Right ventricle myocardium inferior (tissue), 1 donor: ENCODE results near the gene HCN1. TPM values are rescaled to one million over a fixed set of nuclear protein-coding genes. Genes with fewer than 3 reads are reported as not detected.
"Not testable (repeated sequence)": the region's sequence is repeated elsewhere in the genome, so short reads cannot be mapped to it uniquely, and the experiment has no call there.

Experiments
- ATAC-seq: fragments of 200-7000 bp; cut with Tn5 transposase; one replicate; pipeline ENCODE4 v1.9.1; 2020; ENCODE audit warnings: mild to moderate bottlenecking, moderate library complexity
- DNase-seq: peaks from one replicate; pipeline ENCODE4 v3.0.0; 2021; ENCODE audit errors: missing footprints
- intact Hi-C: fragments of 100-400 bp; cut with DNase I; formaldehyde crosslinking; loops from one replicate; pipeline ENCODE4 v1.11.0; 2022
- total RNA-seq: library from RNA; stranded (reverse); fragmentation: NEBNext Ultra II Directional; extraction: Animal tissue kit (Norgen Biotek cat#: 25700); gene quantifications from one replicate; pipeline ENCODE4 v1.2.1, GENCODE V29; 2021
- donor health status: DM: no; HTN: yes; CAD: no; lungs with severe emphysema.

The HCN1 gene
- total RNA-seq, 1 donor from 2014 or later = not detected

DNA sequence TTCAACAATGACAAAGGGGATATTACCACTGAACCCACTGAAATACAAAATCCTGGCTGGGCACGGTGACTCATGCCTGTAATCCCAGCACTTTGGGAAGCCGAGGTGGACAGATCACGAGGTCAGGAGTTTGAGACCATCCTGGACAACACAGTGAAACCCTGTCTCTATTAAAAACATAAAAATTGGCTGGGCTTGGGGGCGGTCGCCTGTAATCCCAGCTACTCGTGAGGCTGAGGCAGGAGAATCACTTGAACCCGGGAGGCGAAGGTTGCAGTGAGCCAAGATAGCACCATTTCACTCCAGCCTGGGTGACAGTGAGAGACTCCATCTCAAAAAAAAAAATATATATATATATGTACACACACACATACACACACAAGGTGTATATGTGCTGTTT, 324.8 kb downstream of the HCN1 start:
- intact Hi-C loops, ATAC-seq, DNase-seq: not testable (repeated sequence)

DNA sequence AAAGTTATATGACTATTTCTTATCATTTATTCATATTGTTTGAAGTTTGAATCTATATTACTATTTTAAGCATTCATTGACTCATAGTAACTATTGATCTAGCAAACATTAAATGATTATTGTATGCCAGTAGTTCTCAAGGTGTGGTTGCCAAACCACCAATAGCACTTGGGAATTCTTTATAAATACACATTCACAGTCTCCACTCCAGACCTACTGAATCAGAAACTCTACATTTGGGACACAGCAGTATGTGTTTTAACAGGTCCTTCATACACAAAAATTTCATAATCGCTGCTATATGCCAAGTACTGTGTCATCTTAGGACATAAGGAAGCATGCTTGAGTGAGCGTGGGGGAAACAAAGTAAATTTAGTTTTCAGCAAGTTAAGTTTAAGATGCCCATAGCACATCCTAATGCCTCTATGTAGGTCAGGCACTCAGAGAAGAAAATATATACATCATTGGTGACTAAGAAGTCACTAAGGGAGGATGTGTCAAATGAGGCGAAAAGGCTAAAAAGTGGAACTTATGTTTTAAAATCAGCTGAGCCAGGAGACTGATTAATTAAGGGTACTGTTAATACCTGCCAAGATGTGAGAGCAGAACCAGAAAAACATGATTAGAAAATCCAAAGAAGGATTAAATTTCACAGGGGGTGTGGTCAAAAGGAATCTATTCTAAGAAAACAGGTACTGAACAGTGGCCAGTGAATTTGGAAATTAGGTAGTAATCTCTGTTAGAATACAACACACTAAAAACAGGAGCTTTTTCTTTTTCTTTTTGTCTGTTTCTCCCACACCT, 340.8 kb downstream of the HCN1 start:
- ATAC-seq = no peak
- intact Hi-C loops = no loop called here
- DNase-seq = no peak

GRCh38 chr5:45336464-45336863, 359.7 kb downstream of the HCN1 start:
- intact Hi-C loops = loop anchor here (5.0 kb wide), 1 partner anchor 64 kb away; no protein-coding TSS in a partner anchor
- ATAC-seq = no peak
- no peak for DNase-seq

DNA sequence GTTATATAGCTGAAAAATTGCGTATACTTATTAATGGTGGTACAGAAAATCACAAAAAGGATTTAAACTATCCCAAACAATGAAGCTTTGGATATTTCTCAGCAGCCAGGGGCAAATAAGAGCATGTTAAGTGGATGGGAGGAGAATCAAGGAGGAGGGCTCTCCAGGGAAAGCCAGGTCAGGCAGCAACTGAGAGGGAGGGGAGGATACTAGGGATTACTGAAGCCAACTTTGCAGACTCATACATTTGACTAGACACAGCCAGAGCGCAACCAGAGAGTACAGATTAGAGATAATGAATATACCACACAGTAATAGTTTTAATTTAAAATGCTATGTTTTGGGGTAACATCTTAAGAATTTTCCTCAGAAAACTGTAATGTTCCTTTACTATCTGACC, 360.2 kb downstream of the HCN1 start:
- ATAC-seq (peak; percentile 67), DNase-seq (no peak)
- intact Hi-C loops = loop anchor here (5.0 kb wide), 1 partner anchor 64 kb away; no protein-coding TSS in a partner anchor

GRCh38 chr5:45335346-45335745, 360.8 kb downstream of the HCN1 start:
- intact Hi-C loops = loop anchor here (5.0 kb wide), 1 partner anchor 63 kb away; no protein-coding TSS in a partner anchor
- no peak for DNase-seq
- no peak for ATAC-seq

- ATAC-seq = peak; percentile 91
- intact Hi-C loops = loop anchor here (5.0 kb wide), 1 partner anchor 63 kb away; no protein-coding TSS in a partner anchor
Measured at GRCh38 chr5:45334939-45335338, 361.2 kb downstream of the HCN1 start.

DNA sequence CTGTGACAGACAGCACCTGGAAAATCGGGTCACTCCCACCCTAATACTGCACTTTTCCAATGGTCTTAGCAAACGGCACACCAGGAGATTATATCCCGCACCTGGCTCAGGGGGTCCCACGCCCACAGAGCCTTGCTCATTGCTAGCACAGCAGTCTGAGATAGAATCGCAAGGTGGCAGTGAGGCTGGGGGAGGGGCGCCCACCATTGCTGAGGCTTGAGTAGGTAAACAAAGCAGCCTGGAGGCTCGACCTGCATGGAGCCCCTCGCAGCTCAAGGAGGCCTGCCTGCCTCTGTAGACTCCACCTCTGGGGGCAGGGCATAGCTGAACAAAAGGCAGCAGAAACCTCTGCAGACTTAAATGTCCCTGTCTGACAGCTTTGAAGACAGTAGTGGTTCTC, 383.6 kb downstream of the HCN1 start:
- intact Hi-C loops, ATAC-seq: not testable (repeated sequence)
- DNase-seq = peak; percentile 21

More at GRCh38 chr5:45334939-45335338, 361.2 kb downstream of the HCN1 start:
- no peak for DNase-seq

- no peak for DNase-seq
- intact Hi-C loops = no loop called here
- no peak for ATAC-seq
Measured at GRCh38 chr5:45295231-45295630, 400.9 kb downstream of the HCN1 start.

- intact Hi-C loops = no loop called here
- ATAC-seq (no peak), DNase-seq (no peak)
Measured at GRCh38 chr5:45288746-45289145, 407.4 kb downstream of the HCN1 start.

- intact Hi-C loops = no loop called here
- ATAC-seq (no peak), DNase-seq (no peak)
Measured at GRCh38 chr5:45284436-45284835, 411.7 kb downstream of the HCN1 start.

DNA sequence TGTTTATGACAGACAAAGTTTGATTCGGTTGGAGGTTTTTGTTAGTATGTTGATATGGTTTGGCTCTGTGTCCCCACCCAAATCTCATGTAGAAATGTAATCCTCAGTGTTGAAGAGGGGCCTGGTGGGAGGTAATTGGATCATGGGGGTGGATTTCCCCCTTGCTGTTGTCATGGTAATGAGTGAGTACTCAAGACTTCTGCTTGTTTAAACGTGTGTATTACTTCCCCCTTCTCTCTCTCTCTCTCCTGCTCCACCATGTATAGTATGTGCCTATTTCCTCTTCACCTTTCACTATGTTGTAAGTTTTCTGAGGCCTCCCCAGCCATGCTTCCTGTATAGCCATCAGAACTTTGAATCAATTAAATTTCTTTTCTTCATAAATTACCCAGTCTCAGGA, 415.1 kb downstream of the HCN1 start:
- intact Hi-C loops = no loop called here
- ATAC-seq = no peak
- DNase-seq = no peak

DNA sequence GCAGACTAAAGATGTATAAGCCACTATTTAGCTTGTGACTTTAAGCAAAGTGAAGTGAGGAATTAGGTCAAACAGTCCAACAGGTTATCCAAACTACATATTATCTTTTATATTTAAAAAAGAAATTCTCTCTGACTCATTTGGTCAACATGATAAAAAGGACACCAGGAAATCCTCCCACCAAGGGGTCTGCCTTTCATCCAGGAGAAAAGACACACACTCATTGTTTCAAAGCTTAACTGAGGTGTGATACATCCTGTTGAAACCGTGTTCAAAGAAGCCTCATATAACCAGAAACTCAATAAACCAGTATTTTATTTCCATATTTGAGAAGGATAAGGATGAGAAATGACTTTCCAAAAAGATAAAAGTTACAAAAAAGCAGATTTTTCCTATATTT, 417.1 kb downstream of the HCN1 start:
- ATAC-seq (no peak), DNase-seq (no peak)
- intact Hi-C loops = no loop called here

- DNase-seq (no peak), ATAC-seq (no peak)
- intact Hi-C loops = no loop called here
Measured at GRCh38 chr5:45277860-45278259, 418.3 kb downstream of the HCN1 start.

DNA sequence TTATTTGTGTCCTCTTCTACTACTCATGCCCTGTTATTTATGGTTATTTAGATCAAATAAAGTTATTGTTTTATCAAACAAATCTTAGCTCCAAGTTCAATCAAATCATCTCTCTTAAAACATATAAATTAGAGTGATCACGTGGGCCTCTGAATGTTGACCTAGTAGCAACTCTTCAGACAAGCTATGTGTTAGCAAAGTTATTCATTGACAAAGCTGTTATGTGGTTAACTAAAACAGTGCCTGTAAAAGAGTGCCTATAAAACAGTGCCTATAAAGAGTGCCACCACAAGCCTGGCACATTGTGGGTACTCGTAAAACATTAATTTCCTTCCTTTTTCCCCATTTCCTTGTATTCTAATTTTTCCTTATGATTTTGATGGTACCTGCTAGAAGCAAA, 421.9 kb downstream of the HCN1 start:
- intact Hi-C loops = loop anchor here (5.0 kb wide), 1 partner anchor 63 kb away; no protein-coding TSS in a partner anchor
- DNase-seq (no peak), ATAC-seq (no peak)

GRCh38 chr5:45271626-45272025, 424.6 kb downstream of the HCN1 start:
- intact Hi-C loops = loop anchor here (5.0 kb wide), 1 partner anchor 66 kb away; no protein-coding TSS in a partner anchor
- DNase-seq (no peak), ATAC-seq (no peak)

- ATAC-seq (no peak), DNase-seq (no peak)
- intact Hi-C loops = no loop called here
Measured at GRCh38 chr5:45264447-45264846, 431.7 kb downstream of the HCN1 start.

GRCh38 chr5:45262061-45262590, 434.1 kb downstream of the HCN1 start:
- ATAC-seq (no peak), DNase-seq (peak; percentile 60)
- intact Hi-C loops = no loop called here

DNA sequence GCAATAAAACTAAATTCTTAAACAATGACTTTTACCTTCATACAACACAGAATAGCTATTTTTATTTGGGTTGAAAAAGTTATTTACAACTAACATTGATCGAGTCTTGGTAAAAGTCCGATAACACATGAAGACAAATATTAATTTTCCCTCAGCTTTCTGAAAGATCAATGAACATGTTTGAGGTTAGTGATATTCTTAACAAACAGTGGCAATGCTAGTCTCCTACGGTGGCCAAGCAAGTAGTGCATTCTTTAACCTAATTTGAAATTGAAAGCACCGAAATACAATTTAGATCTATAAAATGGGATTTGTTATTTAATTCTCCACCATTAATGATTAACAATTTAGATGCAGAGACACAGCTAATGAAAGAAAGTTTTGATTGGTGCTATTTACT, 435.1 kb downstream of the HCN1 start:
- no peak for ATAC-seq
- intact Hi-C loops = no loop called here
- no peak for DNase-seq

GRCh38 chr5:45260292-45260691, 435.9 kb downstream of the HCN1 start:
- DNase-seq (no peak), ATAC-seq (no peak)
- intact Hi-C loops = no loop called here

DNA sequence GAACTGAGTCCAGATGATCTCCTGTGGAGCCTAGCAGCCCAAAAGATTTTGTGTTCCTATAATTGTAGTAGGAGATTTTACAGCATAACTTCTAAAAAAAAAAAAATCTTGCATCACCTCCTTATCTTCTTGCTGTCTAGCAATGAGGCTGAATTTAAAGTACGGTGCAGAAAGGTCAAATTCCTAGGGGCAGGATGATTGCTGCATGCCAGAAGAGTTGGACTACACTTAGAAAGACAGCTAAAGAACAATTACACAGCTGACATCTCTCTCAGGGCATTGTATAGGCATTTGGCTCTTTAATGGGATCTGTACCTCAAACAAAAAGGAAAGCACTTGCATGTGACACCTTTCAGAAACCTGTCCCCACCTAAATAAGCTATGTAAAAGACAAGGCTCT, 443.2 kb downstream of the HCN1 start:
- no peak for DNase-seq
- intact Hi-C loops = no loop called here
- ATAC-seq = peak; percentile 77
